Loucy (cell line): Measurements from ENCODE around the gene ROR1.

Experiments
- H2AFZ ChIP-seq: fragments of 200-600 bp; sonication (generic); 2 replicates; pipeline ENCODE4 v1.6.0; 2016; ENCODE audit warnings: antibody characterized with exemption, mild to moderate bottlenecking, low read length, moderate library complexity
- H3F3A ChIP-seq: fragments of 200-600 bp; 2 replicates; pipeline ENCODE4 v1.6.0; 2016; ENCODE audit warnings: antibody characterized with exemption, low read depth, mild to moderate bottlenecking
- H3K27me3 ChIP-seq: fragments of 200-600 bp; sonication (generic); 2 replicates; pipeline ENCODE4 v1.6.1; 2014; ENCODE audit warnings: low read length, mild to moderate bottlenecking; ENCODE audit not compliant: insufficient read depth, poor library complexity, severe bottlenecking
- H3K36me3 ChIP-seq: fragments of 200-600 bp; sonication (generic); 2 replicates; pipeline ENCODE4 v1.6.1; 2016; ENCODE audit warnings: low read length; ENCODE audit not compliant: insufficient read depth
- H3K4me1 ChIP-seq: fragments of 200-600 bp; sonication (generic); 2 replicates; pipeline ENCODE4 v1.5.1; 2014; ENCODE audit warnings: low read length, mild to moderate bottlenecking; ENCODE audit not compliant: insufficient read depth, poor library complexity, severe bottlenecking
- H3K4me2 ChIP-seq: fragments of 200-600 bp; sonication (generic); 2 replicates; pipeline ENCODE4 v1.6.0; 2014; ENCODE audit warnings: antibody characterized with exemption, low read length, low read depth, mild to moderate bottlenecking; ENCODE audit not compliant: poor library complexity, severe bottlenecking
- H3K4me3 ChIP-seq: fragments of 200-600 bp; sonication (generic); 2 replicates; pipeline ENCODE4 v1.5.1; 2014; ENCODE audit warnings: low read length, mild to moderate bottlenecking, mixed read lengths; ENCODE audit not compliant: poor library complexity, severe bottlenecking
- H3K79me2 ChIP-seq: fragments of 200-600 bp; sonication (generic); 2 replicates; pipeline ENCODE4 v1.6.1; 2014; ENCODE audit warnings: low read length; ENCODE audit not compliant: insufficient read depth
- H3K9ac ChIP-seq: fragments of 200-600 bp; sonication (generic); 2 replicates; pipeline ENCODE4 v1.6.0; 2014; ENCODE audit warnings: mild to moderate bottlenecking, low read depth, low read length, moderate library complexity; ENCODE audit not compliant: poor library complexity, severe bottlenecking
- H3K9me2 ChIP-seq: fragments of 200-600 bp; sonication (generic); replicated peaks from 2 replicates; pipeline ENCODE4 v1.6.1; 2016; ENCODE audit warnings: low read depth, low read length, mixed read lengths
- H3K9me3 ChIP-seq: fragments of 200-600 bp; sonication (generic); 2 replicates; pipeline ENCODE4 v1.6.1; 2014; ENCODE audit warnings: mild to moderate bottlenecking, antibody characterized with exemption, low read length, low read depth; ENCODE audit not compliant: insufficient read depth
- H4K20me1 ChIP-seq: fragments of 200-600 bp; sonication (generic); 2 replicates; pipeline ENCODE4 v1.6.0; 2014; ENCODE audit warnings: antibody characterized with exemption, low read length, mild to moderate bottlenecking; ENCODE audit not compliant: insufficient read depth, poor library complexity, severe bottlenecking
- CTCF ChIP-seq: fragments of 200-600 bp; sonication (generic); conservative IDR thresholded peaks from 2 replicates; pipeline ENCODE4 v1.5.1; 2014; ENCODE audit warnings: mild to moderate bottlenecking, antibody characterized with exemption, low read length
- EZH2phosphoT487 ChIP-seq: fragments of 200-600 bp; IDR thresholded peaks from 2 replicates; pipeline ENCODE4 v1.6.1; 2018; ENCODE audit warnings: antibody characterized with exemption, mild to moderate bottlenecking, moderate library complexity, borderline replicate concordance

Gene ROR1

GRCh38 chr1:63828322-63829044 lies 54.7 kb downstream of the ROR1 start:
- H3K9me3 ChIP-seq: no peaks in the 10 kb centered on the region
- no peaks in the 10 kb centered on the region for H3K9me2 ChIP-seq
- no peak overlapping the region for H3K4me2 ChIP-seq
- no peaks in the 10 kb centered on the region for H3F3A ChIP-seq
- H4K20me1 ChIP-seq: no peaks in the 10 kb centered on the region
- no peak overlapping the region for H2AFZ ChIP-seq
- no peak overlapping the region for H3K4me3 ChIP-seq
- H3K4me1 ChIP-seq: peaks cover 3% of the 10 kb centered on the region
- H3K36me3 ChIP-seq: no peaks in the 10 kb centered on the region
- no peaks in the 10 kb centered on the region for H3K79me2 ChIP-seq
- TF ChIP-seq EZH2phosphoT487 (no peak), CTCF (no peak)
- H3K9ac ChIP-seq: no peak overlapping the region
- H3K27me3 ChIP-seq: no peaks in the 10 kb centered on the region

- Histone ChIP-seq H3K27me3 (no peaks in the 10 kb centered on the region), H3K4me2 (no peak overlapping the region), H4K20me1 (no peaks in the 10 kb centered on the region), H3K9ac (no peak overlapping the region), H3K79me2 (no peaks in the 10 kb centered on the region), H3K9me2 (no peaks in the 10 kb centered on the region), H2AFZ (no peak overlapping the region), H3K9me3 (no peaks in the 10 kb centered on the region), H3F3A (no peaks in the 10 kb centered on the region), H3K36me3 (no peaks in the 10 kb centered on the region), H3K4me3 (no peak overlapping the region), H3K4me1 (peaks cover 3% of the 10 kb centered on the region)
- TF ChIP-seq CTCF (no peak), EZH2phosphoT487 (no peak)
Measured at GRCh38 chr1:63829349-63830327, 55.8 kb downstream of the ROR1 start.

GRCh38 chr1:63831409-63831808 lies 57.6 kb downstream of the ROR1 start:
- no peak overlapping the region for H3K4me2 ChIP-seq
- H3K9me2 ChIP-seq: no peaks in the 10 kb centered on the region
- no peak overlapping the region for H2AFZ ChIP-seq
- H3K79me2 ChIP-seq: no peaks in the 10 kb centered on the region
- no peak overlapping the region for H3K4me3 ChIP-seq
- H3K27me3 ChIP-seq: no peaks in the 10 kb centered on the region
- TF ChIP-seq CTCF: no peak
- TF ChIP-seq EZH2phosphoT487: no peak
- no peaks in the 10 kb centered on the region for H3F3A ChIP-seq
- no peaks in the 10 kb centered on the region for H3K9me3 ChIP-seq
- H3K4me1 ChIP-seq: peaks cover 3% of the 10 kb centered on the region
- no peaks in the 10 kb centered on the region for H3K36me3 ChIP-seq
- H4K20me1 ChIP-seq: no peaks in the 10 kb centered on the region
- H3K9ac ChIP-seq: no peak overlapping the region
